Cortex of kidney (tissue), 1 donor: ENCODE results near the gene STK32C.
"Not testable (repeated sequence)": the region's sequence is repeated elsewhere in the genome, so short reads cannot be mapped to it uniquely, and the experiment has no call there.

Source experiments
- DNase-seq: peaks from one replicate; lab custom pipeline; 2025; lab: John Stamatoyannopoulos, UW

The STK32C gene

GRCh38 chr10:132281915-132282666 lies 25.7 kb downstream of the STK32C start:
- DNase-seq = no peak

GRCh38 chr10:132280646-132281074 lies 27.1 kb downstream of the STK32C start:
- DNase-seq = no peak

GRCh38 chr10:132279873-132280645 lies 27.7 kb downstream of the STK32C start:
- no peak for DNase-seq

- no peak for DNase-seq
These were observed 30.4 kb downstream of the STK32C start for GRCh38 chr10:132277311-132277741.

GRCh38 chr10:132276706-132277105 lies 31.0 kb downstream of the STK32C start:
- no peak for DNase-seq

GRCh38 chr10:132276179-132276675 lies 31.5 kb downstream of the STK32C start:
- DNase-seq = no peak

- DNase-seq = no peak
These were observed 32.1 kb downstream of the STK32C start for GRCh38 chr10:132275426-132276178.

- DNase-seq = no peak
These were observed 32.8 kb downstream of the STK32C start for GRCh38 chr10:132274986-132275385.

GRCh38 chr10:132274581-132274980 lies 33.2 kb downstream of the STK32C start:
- DNase-seq = no peak

- no peak for DNase-seq
These were observed 33.8 kb downstream of the STK32C start for GRCh38 chr10:132273966-132274365.

GRCh38 chr10:132273304-132273944 lies 34.3 kb downstream of the STK32C start:
- no peak for DNase-seq

GRCh38 chr10:132272231-132272971 lies 35.3 kb downstream of the STK32C start:
- no peak for DNase-seq

- DNase-seq = no peak
These were observed 36.1 kb downstream of the STK32C start for GRCh38 chr10:132271458-132272230.

- no peak for DNase-seq
These were observed 36.9 kb downstream of the STK32C start for GRCh38 chr10:132270721-132271457.

- no peak for DNase-seq
These were observed 37.5 kb downstream of the STK32C start for GRCh38 chr10:132270256-132270655.

- no peak for DNase-seq
These were observed 38.2 kb downstream of the STK32C start for GRCh38 chr10:132269266-132270230.

GRCh38 chr10:132267916-132268315 lies 39.8 kb downstream of the STK32C start:
- DNase-seq = not testable (repeated sequence)

GRCh38 chr10:132266594-132267161 lies 41.1 kb downstream of the STK32C start:
- no peak for DNase-seq
